H1 (cell line): ENCODE measurements around the gene POU6F2. TPM values are rescaled to one million over a fixed set of nuclear protein-coding genes. Genes with fewer than 3 reads are reported as not detected.

Experiments used
- CTCF ChIA-PET: fragments of 300-600 bp; sonication (Branson Sonifier 250); formaldehyde crosslinking; loops from one replicate; lab custom pipeline; 2021; ENCODE audit not compliant: partially characterized antibody; lab: Charles Lee
- POLR2A ChIA-PET: fragments of 300-600 bp; sonication (Branson Sonifier 250); formaldehyde crosslinking; loops from one replicate; lab custom pipeline; 2021; ENCODE audit warnings: inconsistent platforms; ENCODE audit not compliant: partially characterized antibody; lab: Charles Lee
- DNase-seq, 2 experiments: peaks; one replicate each; pipeline versions ENCODE4 v3.0.0 to v3.0.0-alpha.2; 2010 to 2022; ENCODE audit warnings: low spot score in 2 of 2, low read depth in 1 of 2, mixed read lengths in 1 of 2
- FAIRE-seq: peaks from 2 replicates; lab custom pipeline; 2011; peaks lifted over from hg19 to GRCh38; lab: Jason Lieb, UNC
- H2AFZ ChIP-seq: 2 replicates; pipeline ENCODE4 v1.8.1; 2012; ENCODE audit warnings: low read length, inconsistent platforms
- H2AK5ac ChIP-seq: 2 replicates; pipeline ENCODE4 v1.6.1; 2013; ENCODE audit warnings: low read depth, low read length
- H2BK120ac ChIP-seq: replicated peaks from 2 replicates; pipeline ENCODE3; 2013; ENCODE audit warnings: low read depth, low read length, inconsistent platforms
- H2BK12ac ChIP-seq: 2 replicates; pipeline ENCODE4 v1.6.1; 2013; ENCODE audit warnings: low read depth, low read length
- H2BK15ac ChIP-seq: 2 replicates; pipeline ENCODE4 v1.6.1; 2013; ENCODE audit warnings: low read length
- H2BK20ac ChIP-seq: 2 replicates; pipeline ENCODE4 v1.6.1; 2013; ENCODE audit warnings: low read length
- H2BK5ac ChIP-seq: 2 replicates; pipeline ENCODE4 v1.6.1; 2013; ENCODE audit warnings: low read depth, low read length
- H3K14ac ChIP-seq: 2 replicates; pipeline ENCODE4 v1.6.1; 2013; ENCODE audit warnings: inconsistent platforms; ENCODE audit not compliant: insufficient read length
- H3K18ac ChIP-seq: 2 replicates; pipeline ENCODE4 v1.6.1; 2013; ENCODE audit warnings: low read length; ENCODE audit errors: extremely low read depth
- H3K23ac ChIP-seq: 2 replicates; pipeline ENCODE4 v1.6.1; 2013; ENCODE audit warnings: inconsistent platforms; ENCODE audit not compliant: insufficient read length
- H3K23me2 ChIP-seq: 2 replicates; pipeline ENCODE4 v1.6.1; 2013; ENCODE audit warnings: low read depth, low read length
- H3K27ac ChIP-seq: 2 replicates; pipeline ENCODE4 v1.6.1; 2011; ENCODE audit warnings: low read depth, low read length, inconsistent platforms
- H3K27me3 ChIP-seq, 4 experiments: replicated peaks in 1 of 4; 1 replicate in 1 of 4; 2 replicates in 3 of 4; pipeline versions ENCODE4 v1.6.1 to v1.8.1; 2011 to 2013; ENCODE audit warnings: low read length in 3 of 4, mild to moderate bottlenecking in 3 of 4, inconsistent platforms in 2 of 4, mixed read lengths in 2 of 4, moderate library complexity in 1 of 4; ENCODE audit not compliant: control insufficient read depth in 3 of 4, insufficient read depth in 3 of 4; ENCODE audit errors: extremely low read depth in 1 of 4
- H3K36me3 ChIP-seq, 4 experiments: 2 replicates each; pipeline versions ENCODE4 v1.6.1 to v1.8.1; 2011 to 2013; ENCODE audit warnings: mild to moderate bottlenecking in 4 of 4, low read length in 3 of 4, moderate library complexity in 2 of 4, control low read depth in 1 of 4, inconsistent platforms in 1 of 4; ENCODE audit not compliant: insufficient read depth in 4 of 4, control insufficient read depth in 2 of 4
- H3K4ac ChIP-seq: replicated peaks from 2 replicates; pipeline ENCODE3; 2013; ENCODE audit warnings: low read length, low read depth, mixed read lengths, inconsistent platforms; ENCODE audit not compliant: insufficient read length
- H3K4me1 ChIP-seq, 4 experiments: replicated peaks in 1 of 4; 1 replicate in 1 of 4; 2 replicates in 3 of 4; pipeline versions ENCODE4 v1.6.1 to v1.8.1; 2011 to 2013; ENCODE audit warnings: low read length in 3 of 4, inconsistent platforms in 2 of 4, mixed read lengths in 1 of 4; ENCODE audit not compliant: insufficient read depth in 4 of 4, control insufficient read depth in 3 of 4
- H3K4me2 ChIP-seq, 2 experiments: 2 replicates each; pipeline versions ENCODE4 v1.6.1 to v1.8.1; 2011 to 2013; ENCODE audit warnings: low read depth in 2 of 2, low read length in 2 of 2, control low read depth in 1 of 2, inconsistent platforms in 1 of 2, mild to moderate bottlenecking in 1 of 2; ENCODE audit not compliant: insufficient read depth in 1 of 2
- H3K4me3 ChIP-seq, 4 experiments: fragments of 200-600, 300-600 bp in 1 of 4; sonication (generic), shearing (Covaris generic), sonication (Bioruptor Twin) in 1 of 4; 2 replicates each; pipeline versions ENCODE4 v1.5.1 to v1.8.1; 2011 to 2016; ENCODE audit warnings: low read length in 4 of 4, low read depth in 3 of 4, control low read depth in 2 of 4, inconsistent platforms in 2 of 4, mild to moderate bottlenecking in 2 of 4, mixed read lengths in 1 of 4, moderate library complexity in 1 of 4; ENCODE audit not compliant: insufficient read depth in 2 of 4; ENCODE audit errors: extremely low read depth in 1 of 4
- H3K56ac ChIP-seq: replicated peaks from 2 replicates; pipeline ENCODE3; 2013; ENCODE audit warnings: low read depth, mild to moderate bottlenecking, mixed read lengths, low read length, inconsistent platforms; ENCODE audit not compliant: insufficient read length
- H3K79me1 ChIP-seq: 2 replicates; pipeline ENCODE4 v1.6.1; 2013; ENCODE audit warnings: low read depth, low read length, control low read depth
- H3K79me2 ChIP-seq, 2 experiments: 2 replicates each; pipeline versions ENCODE4 v1.6.1 to v1.8.1; 2012 to 2013; ENCODE audit warnings: low read length in 2 of 2, mild to moderate bottlenecking in 2 of 2, inconsistent platforms in 1 of 2; ENCODE audit not compliant: insufficient read depth in 2 of 2, control insufficient read depth in 1 of 2
- H3K9ac ChIP-seq, 4 experiments: replicated peaks in 1 of 4; 1 replicate in 1 of 4; 2 replicates in 3 of 4; pipeline versions ENCODE4 v1.6.1 to v1.8.1; 2011 to 2013; ENCODE audit warnings: low read depth in 3 of 4, low read length in 3 of 4, control low read depth in 2 of 4, mild to moderate bottlenecking in 2 of 4, moderate library complexity in 2 of 4, inconsistent platforms in 1 of 4; ENCODE audit errors: extremely low read depth in 1 of 4
- H3K9me3 ChIP-seq, 2 experiments: 2 replicates each; pipeline versions ENCODE4 v1.6.1 to v1.8.1; 2012 to 2013; ENCODE audit warnings: mild to moderate bottlenecking in 2 of 2, moderate library complexity in 2 of 2, control low read depth in 1 of 2, inconsistent platforms in 1 of 2, low read depth in 1 of 2, low read length in 1 of 2, mixed read lengths in 1 of 2; ENCODE audit not compliant: insufficient read depth in 2 of 2
- H4K20me1 ChIP-seq, 2 experiments: replicated peaks in 1 of 2; 2 replicates each; pipeline versions ENCODE3 to v1.8.1; 2011 to 2013; ENCODE audit warnings: inconsistent platforms in 2 of 2, low read length in 2 of 2, mild to moderate bottlenecking in 1 of 2; ENCODE audit not compliant: insufficient read depth in 2 of 2, control insufficient read depth in 1 of 2
- H4K5ac ChIP-seq: 2 replicates; pipeline ENCODE4 v1.6.1; 2013; ENCODE audit warnings: low read length, low read depth, mixed read lengths, inconsistent platforms; ENCODE audit not compliant: insufficient read length
- H4K8ac ChIP-seq: 2 replicates; pipeline ENCODE4 v1.8.0; 2013; ENCODE audit warnings: mild to moderate bottlenecking, moderate library complexity, low read length, inconsistent platforms; ENCODE audit not compliant: insufficient read depth; ENCODE audit errors: extremely low read depth
- H4K91ac ChIP-seq: replicated peaks from 2 replicates; pipeline ENCODE3; 2013; ENCODE audit warnings: low read length, mixed read lengths, inconsistent platforms; ENCODE audit not compliant: insufficient read length
- CHD1 ChIP-seq: IDR thresholded peaks from 2 replicates; pipeline ENCODE4 v1.6.1; 2012; ENCODE audit warnings: low read depth, low read length, improper control_type of control experiment
- CHD2 ChIP-seq: IDR thresholded peaks from 2 replicates; pipeline ENCODE4 v1.6.1; 2012; ENCODE audit warnings: low read length, improper control_type of control experiment
- KDM4A ChIP-seq: IDR thresholded peaks from one replicate; pipeline ENCODE4 v1.7.1; 2012; ENCODE audit warnings: low read depth, mild to moderate bottlenecking, moderate library complexity, low read length, inconsistent platforms; ENCODE audit not compliant: severe bottlenecking
- SIN3A ChIP-seq, 2 experiments: IDR thresholded peaks in 1 of 2; conservative IDR thresholded peaks in 1 of 2; 2 replicates each; pipeline ENCODE4 v1.6.1; 2011 to 2012; ENCODE audit warnings: low read length in 2 of 2, improper control_type of control experiment in 1 of 2, low read depth in 1 of 2, mild to moderate bottlenecking in 1 of 2
- WGBS, 2 experiments: shearing (Covaris generic) in 1 of 2; methylation state at CpG; one replicate each; pipeline versions ENCODE4 v1.1.6 to v1.1.7; 2013 to 2015; ENCODE audit warnings: low lambda C conversion rate in 2 of 2, mixed read lengths in 2 of 2, inconsistent platforms in 1 of 2, low coverage in 1 of 2, missing lambda C conversion rate in 1 of 2; ENCODE audit not compliant: insufficient replicate concordance in 2 of 2, insufficient coverage in 1 of 2, insufficient read length in 1 of 2; ENCODE audit errors: extremely low coverage in 1 of 2, missing lambda C conversion rate in 1 of 2; 5-methylcytosine and 5-hydroxymethylcytosine counted together
- polyA plus RNA-seq, 7 experiments: library from polyadenylated mRNA; depleted of rRNA in 3 of 7; stranded (reverse) in 5 of 7; unstranded in 2 of 7; fragments of >200 nt in 5 of 7; fragments of 200-250 nt in 2 of 7; gene quantifications; 1 replicate in 5 of 7; 2 replicates in 1 of 7; 4 replicates in 1 of 7; pipeline versions ENCODE4 v1.2.1 to v1.2.3, GENCODE V29; 2011 to 2013; ENCODE audit warnings: missing spikeins in 2 of 7, mixed read lengths in 2 of 7
- total RNA-seq: library from RNA; stranded (reverse); fragmentation: NEBNext Ultra II Directional; extraction: Animal tissue kit (Norgen Biotek cat#: 25700); gene quantifications from 2 replicates; pipeline ENCODE4 v1.2.1, GENCODE V29; 2021
- TF ChIP-seq, protein P1 (sequence below): IDR thresholded peaks from 2 replicates; pipeline ENCODE4 v1.6.1; 2012; ENCODE audit warnings: inconsistent platforms

POU6F2 gene
- total and polyA plus RNA-seq, 2 of the 8 experiments (the other 6 are each of a cell fraction or from before 2014, with no cell fraction given), result 1.1 to 2.0 TPM

DNA sequence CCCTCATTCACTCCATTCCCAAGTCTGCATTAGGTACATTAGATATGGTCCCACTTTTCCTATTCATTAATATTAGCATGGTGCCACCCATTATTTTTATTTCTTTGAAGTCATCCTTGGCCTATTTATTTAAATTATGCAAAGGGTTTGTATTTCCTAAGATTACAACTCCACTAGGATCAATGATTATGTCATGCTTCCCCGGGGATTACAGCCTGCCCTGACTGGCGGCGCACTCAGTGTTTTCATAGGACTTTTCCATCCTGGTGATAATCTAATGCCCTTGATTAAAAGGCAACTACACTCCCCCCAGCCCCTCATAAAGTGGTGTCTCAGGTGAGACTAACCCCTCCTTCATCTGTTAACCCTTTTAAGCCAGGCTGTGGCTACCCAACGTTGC lies 187.2 kb downstream of the POU6F2 start:
- no peaks in the 10 kb centered on the region for H3K79me1 ChIP-seq
- 92% methylated on average over 4 of the region's 4 CpGs; no CpG with 5 or more reads in 1 of the 2 experiments for WGBS, 2 experiments
- no peak overlapping the region for H3K23ac ChIP-seq
- no peaks in the 10 kb centered on the region for H3K36me3 ChIP-seq
- no peak overlapping the region for H2AFZ ChIP-seq
- H4K20me1 ChIP-seq, result no peaks in the 10 kb centered on the region
- no peak overlapping the region for H4K8ac ChIP-seq
- no peak overlapping the region for H2BK12ac ChIP-seq
- H3K4me3 ChIP-seq, result no peak overlapping the region
- H3K4me1 ChIP-seq, result no peaks in the 10 kb centered on the region
- H3K18ac ChIP-seq, result no peak overlapping the region
- H2BK15ac ChIP-seq, result no peak overlapping the region
- no peak for TF ChIP-seq CHD1
- no peak for TF ChIP-seq KDM4A
- TF ChIP-seq, protein P1, sequence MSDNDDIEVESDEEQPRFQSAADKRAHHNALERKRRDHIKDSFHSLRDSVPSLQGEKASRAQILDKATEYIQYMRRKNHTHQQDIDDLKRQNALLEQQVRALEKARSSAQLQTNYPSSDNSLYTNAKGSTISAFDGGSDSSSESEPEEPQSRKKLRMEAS, result no peak
- TF ChIP-seq SIN3A (conservative IDR thresholded peaks at IDR 0.05 in 1 of 2, IDR thresholded peaks at IDR 0.05 in 1 of 2; ENCODE audit: low read depth in 1 of 2, low read length in 2 of 2), result no peak
- TF ChIP-seq CHD2, result no peak
- TF ChIP-seq, all 59 proteins: peak for 0
- Histone ChIP-seq H2AK5ac (no peak overlapping the region), H2BK120ac (no peak overlapping the region), H3K27me3 (no peaks in the 10 kb centered on the region), H4K91ac (no peak overlapping the region), H3K9me3 (no peaks in the 10 kb centered on the region), H4K5ac (no peak overlapping the region), H2BK5ac (no peak overlapping the region), H3K27ac (no peak overlapping the region), H3K9ac (no peak overlapping the region), H3K56ac (no peak overlapping the region), H3K14ac (no peak overlapping the region), H3K79me2 (no peaks in the 10 kb centered on the region), H3K4me2 (no peak overlapping the region), H3K4ac (no peak overlapping the region), H3K23me2 (no peaks in the 10 kb centered on the region), H2BK20ac (no peak overlapping the region)
- DNase-seq (no peak), FAIRE-seq (no peak)
- CTCF ChIA-PET, result no interaction called here
- POLR2A ChIA-PET, result no interaction called here
